Middle frontal gyrus (tissue), 1 donor: ENCODE measurements around the gene FRMD3.

Experiments
- DNase-seq: peaks from one replicate; pipeline ENCODE4 v3.0.0-alpha.2; 2015; ENCODE audit warnings: low spot score; ENCODE audit errors: extremely low spot score

Gene FRMD3

GRCh38 chr9:83340451-83340850 lies 197.8 kb downstream of the FRMD3 start:
- DNase-seq = no peak

- DNase-seq = no peak
These were observed 198.8 kb downstream of the FRMD3 start for GRCh38 chr9:83339435-83339834.

GRCh38 chr9:83336706-83337105 lies 201.5 kb downstream of the FRMD3 start:
- DNase-seq = no peak

- peak; percentile 62 for DNase-seq
These were observed 203.9 kb downstream of the FRMD3 start for GRCh38 chr9:83334320-83334719.

GRCh38 chr9:83330207-83331196 lies 207.7 kb downstream of the FRMD3 start:
- no peak for DNase-seq

- no peak for DNase-seq
These were observed 210.2 kb downstream of the FRMD3 start for GRCh38 chr9:83327750-83328622.

- no peak for DNase-seq
These were observed 210.9 kb downstream of the FRMD3 start for GRCh38 chr9:83327323-83327722.

- DNase-seq = no peak
These were observed 215.1 kb downstream of the FRMD3 start for GRCh38 chr9:83323148-83323547.

- no peak for DNase-seq
These were observed 215.8 kb downstream of the FRMD3 start for GRCh38 chr9:83322438-83322837.

- no peak for DNase-seq
These were observed 221.0 kb downstream of the FRMD3 start for GRCh38 chr9:83317244-83317643.

- DNase-seq = no peak
These were observed 222.6 kb downstream of the FRMD3 start for GRCh38 chr9:83315649-83316048.

- no peak for DNase-seq
These were observed 224.4 kb downstream of the FRMD3 start for GRCh38 chr9:83313781-83314180.

GRCh38 chr9:83312537-83312936 lies 225.7 kb downstream of the FRMD3 start:
- no peak for DNase-seq

- DNase-seq = no peak
These were observed 231.0 kb downstream of the FRMD3 start for GRCh38 chr9:83307066-83307724.

- DNase-seq = peak; percentile 86
These were observed 233.5 kb downstream of the FRMD3 start for GRCh38 chr9:83304686-83305085.

GRCh38 chr9:83299571-83299970 lies 238.6 kb downstream of the FRMD3 start:
- no peak for DNase-seq

- DNase-seq = no peak
These were observed 239.1 kb downstream of the FRMD3 start for GRCh38 chr9:83299094-83299493.

GRCh38 chr9:83296123-83296522 lies 242.1 kb downstream of the FRMD3 start:
- DNase-seq = no peak

GRCh38 chr9:83294816-83295215 lies 243.4 kb downstream of the FRMD3 start:
- DNase-seq = no peak

GRCh38 chr9:83291196-83291595 lies 247.0 kb downstream of the FRMD3 start:
- no peak for DNase-seq

GRCh38 chr9:83290692-83291091 lies 247.5 kb downstream of the FRMD3 start:
- DNase-seq = no peak

- no peak for DNase-seq
These were observed 251.2 kb downstream of the FRMD3 start for GRCh38 chr9:83287021-83287420.
